ENCODE measurements around the gene RTN4RL2. TPM values are rescaled to one million over a fixed set of nuclear protein-coding genes. Genes with fewer than 3 reads are reported as not detected.

RTN4RL2 gene
- total RNA-seq, 4 donors from 2014 or later, result 0.64 to 4.8 (median 3.2) TPM

DNA sequence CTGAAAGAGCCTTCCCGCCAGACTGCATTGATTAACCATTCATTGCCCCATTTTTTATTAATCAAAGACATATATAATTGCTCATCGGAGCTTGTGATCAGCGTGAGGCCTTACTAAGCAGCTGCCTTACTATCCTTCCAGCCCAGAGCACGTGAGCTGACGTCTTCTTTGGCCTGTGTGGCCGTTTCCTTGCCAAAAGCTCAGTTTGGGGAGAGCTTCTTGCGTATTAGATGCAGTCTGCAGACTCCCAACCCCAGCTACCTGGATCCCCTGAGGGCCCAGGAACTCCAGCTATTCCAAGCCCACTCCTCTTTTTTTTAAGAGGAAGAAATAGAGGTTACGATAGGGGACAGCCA is 32.6 kb upstream of the RTN4RL2 start:
- no peaks in the 10 kb centered on the region for H3K27me3 ChIP-seq
- peak overlapping the region; percentile 52 for H3K4me3 ChIP-seq
- no peaks in the 10 kb centered on the region for H3K9me3 ChIP-seq
- peak; percentile 89 to 92 for DNase-seq (ENCODE audit: low spot score in 2 of 2)
- H3K36me3 ChIP-seq, result no peaks in the 10 kb centered on the region
- WGBS, result 23% methylated on average over 8 of the region's 8 CpGs
- H3K4me1 ChIP-seq, result peaks cover 65% of the 10 kb centered on the region
- H3K27ac ChIP-seq, result peak overlapping the region; percentile 94
- TF ChIP-seq POLR2A (IDR thresholded peaks at IDR 0.05) (peak in 1 of 2 donors; percentile 20), EP300 (IDR thresholded peaks at IDR 0.05) (no peak)

DNA sequence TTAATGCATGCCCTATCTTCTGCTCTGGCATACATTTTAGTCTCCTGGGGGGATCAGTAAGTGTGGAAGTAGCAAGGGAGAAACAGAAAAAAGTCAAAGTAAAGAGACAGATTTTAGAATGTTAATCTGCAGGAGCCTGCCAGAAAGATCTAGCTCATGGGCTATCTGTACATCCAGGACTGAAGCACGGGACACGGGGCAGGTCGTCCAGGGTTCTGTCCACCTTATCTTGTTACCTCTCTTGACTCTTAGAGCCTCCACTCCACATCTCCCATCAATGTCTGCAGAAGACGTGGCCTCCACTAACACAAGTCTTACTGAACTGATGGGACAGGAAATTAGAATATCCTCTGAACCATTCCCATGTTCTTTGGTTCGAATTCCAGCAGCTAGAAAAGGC is 31.7 kb upstream of the RTN4RL2 start:
- 89% methylated on average over 5 of the region's 5 CpGs for WGBS
- Histone ChIP-seq H3K27ac (peak overlapping the region; percentile 94), H3K36me3 (no peaks in the 10 kb centered on the region), H3K27me3 (no peaks in the 10 kb centered on the region), H3K4me1 (peaks cover 60% of the 10 kb centered on the region), H3K9me3 (no peaks in the 10 kb centered on the region), H3K4me3 (no peak overlapping the region)
- no peak for DNase-seq (ENCODE audit: low spot score in 2 of 2)
- TF ChIP-seq POLR2A (IDR thresholded peaks at IDR 0.05) (no peak), EP300 (IDR thresholded peaks at IDR 0.05) (no peak), POLR2AphosphoS5 (IDR thresholded peaks at IDR 0.05) (no peak)
- TF ChIP-seq, protein P1, sequence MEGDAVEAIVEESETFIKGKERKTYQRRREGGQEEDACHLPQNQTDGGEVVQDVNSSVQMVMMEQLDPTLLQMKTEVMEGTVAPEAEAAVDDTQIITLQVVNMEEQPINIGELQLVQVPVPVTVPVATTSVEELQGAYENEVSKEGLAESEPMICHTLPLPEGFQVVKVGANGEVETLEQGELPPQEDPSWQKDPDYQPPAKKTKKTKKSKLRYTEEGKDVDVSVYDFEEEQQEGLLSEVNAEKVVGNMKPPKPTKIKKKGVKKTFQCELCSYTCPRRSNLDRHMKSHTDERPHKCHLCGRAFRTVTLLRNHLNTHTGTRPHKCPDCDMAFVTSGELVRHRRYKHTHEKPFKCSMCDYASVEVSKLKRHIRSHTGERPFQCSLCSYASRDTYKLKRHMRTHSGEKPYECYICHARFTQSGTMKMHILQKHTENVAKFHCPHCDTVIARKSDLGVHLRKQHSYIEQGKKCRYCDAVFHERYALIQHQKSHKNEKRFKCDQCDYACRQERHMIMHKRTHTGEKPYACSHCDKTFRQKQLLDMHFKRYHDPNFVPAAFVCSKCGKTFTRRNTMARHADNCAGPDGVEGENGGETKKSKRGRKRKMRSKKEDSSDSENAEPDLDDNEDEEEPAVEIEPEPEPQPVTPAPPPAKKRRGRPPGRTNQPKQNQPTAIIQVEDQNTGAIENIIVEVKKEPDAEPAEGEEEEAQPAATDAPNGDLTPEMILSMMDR (IDR thresholded peaks at IDR 0.05), result no peak

DNA sequence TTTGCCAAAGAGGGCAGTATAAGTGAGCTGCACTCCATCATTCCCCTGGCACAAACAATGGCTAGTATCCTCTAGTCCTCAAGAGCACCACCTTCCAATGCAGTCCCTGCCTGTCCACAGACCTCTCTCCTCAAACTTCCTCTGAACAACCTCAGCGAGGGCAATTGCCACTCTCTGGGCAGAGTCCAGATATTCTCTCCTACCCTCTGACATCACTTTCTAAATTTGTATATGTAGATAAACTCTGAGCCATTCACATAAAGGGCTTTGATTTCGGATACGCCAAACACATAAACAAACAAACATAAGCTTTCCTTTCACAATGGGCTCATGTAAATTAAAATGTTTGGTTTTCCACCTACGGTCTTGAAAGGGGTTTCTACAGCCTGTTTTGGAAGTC is 30.4 kb upstream of the RTN4RL2 start:
- no peak for DNase-seq (ENCODE audit: low spot score in 2 of 2)
- no peak overlapping the region for H3K4me3 ChIP-seq
- 79% methylated on average over 4 of the region's 4 CpGs for WGBS
- H3K4me1 ChIP-seq, result peaks cover 57% of the 10 kb centered on the region
- no peaks in the 10 kb centered on the region for H3K27me3 ChIP-seq
- H3K36me3 ChIP-seq, result no peaks in the 10 kb centered on the region
- no peaks in the 10 kb centered on the region for H3K9me3 ChIP-seq
- no peak overlapping the region for H3K27ac ChIP-seq
- no peak for TF ChIP-seq POLR2A (IDR thresholded peaks at IDR 0.05)
- TF ChIP-seq EP300 (IDR thresholded peaks at IDR 0.05), result no peak
- no peak for TF ChIP-seq POLR2AphosphoS5 (IDR thresholded peaks at IDR 0.05)
- TF ChIP-seq, protein P1 (IDR thresholded peaks at IDR 0.05), result no peak

DNA sequence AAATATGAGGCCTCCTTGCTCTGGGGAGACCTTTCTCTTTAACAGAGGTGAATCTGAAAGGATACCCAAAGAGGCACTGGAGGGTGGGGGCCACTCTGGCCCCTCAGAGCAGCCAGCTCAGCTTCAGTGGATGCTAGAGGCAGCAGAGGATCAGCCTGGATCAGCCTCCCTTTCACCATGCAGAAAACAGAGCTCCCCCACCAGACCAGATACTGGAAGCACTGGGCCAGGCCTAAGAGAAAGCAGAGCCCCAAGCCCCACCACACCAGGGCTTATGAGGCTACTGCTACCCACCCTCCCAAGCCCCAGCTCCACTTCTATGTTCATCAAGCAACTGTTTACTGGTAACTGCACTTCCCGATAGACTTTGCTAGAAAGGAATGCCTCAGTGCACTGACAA is 29.4 kb upstream of the RTN4RL2 start:
- Histone ChIP-seq H3K27me3 (no peaks in the 10 kb centered on the region), H3K9me3 (no peaks in the 10 kb centered on the region), H3K27ac (no peak overlapping the region), H3K4me1 (peaks cover 52% of the 10 kb centered on the region), H3K4me3 (no peak overlapping the region), H3K36me3 (no peaks in the 10 kb centered on the region)
- 100% methylated on average over 1 of the region's 1 CpG for WGBS
- no peak for DNase-seq (ENCODE audit: low spot score in 2 of 2)
- no peak for TF ChIP-seq POLR2A (IDR thresholded peaks at IDR 0.05)
- TF ChIP-seq, protein P1 (IDR thresholded peaks at IDR 0.05), result no peak
- no peak for TF ChIP-seq POLR2AphosphoS5 (IDR thresholded peaks at IDR 0.05)
- TF ChIP-seq EP300 (IDR thresholded peaks at IDR 0.05), result no peak

DNA sequence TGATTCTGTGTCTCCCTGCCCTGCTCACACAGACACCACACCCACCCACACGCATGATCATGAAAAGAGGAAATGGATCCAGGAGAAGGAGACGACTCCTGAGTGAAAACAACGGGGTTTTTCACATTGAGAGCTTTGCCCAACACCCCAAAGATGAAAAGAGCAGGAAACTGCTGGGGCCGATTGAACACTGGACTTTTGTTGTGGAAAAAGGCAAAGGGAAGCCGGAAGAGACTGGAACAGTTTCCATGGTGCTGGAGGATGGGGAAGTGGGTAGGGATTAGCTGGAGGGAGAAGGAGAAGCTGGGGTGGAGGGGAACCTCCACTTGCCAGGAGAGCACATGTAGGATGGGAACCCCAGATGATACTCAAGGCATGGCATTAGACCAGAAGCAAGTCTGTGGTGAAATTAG is 28.2 kb upstream of the RTN4RL2 start:
- H3K4me3 ChIP-seq, result no peak overlapping the region
- 46% methylated on average over 5 of the region's 5 CpGs for WGBS
- H3K9me3 ChIP-seq, result no peaks in the 10 kb centered on the region
- no peaks in the 10 kb centered on the region for H3K27me3 ChIP-seq
- no peak overlapping the region for H3K27ac ChIP-seq
- DNase-seq (ENCODE audit: low spot score in 2 of 2), result no peak
- TF ChIP-seq EP300 (IDR thresholded peaks at IDR 0.05) (no peak), POLR2AphosphoS5 (IDR thresholded peaks at IDR 0.05) (no peak), POLR2A (IDR thresholded peaks at IDR 0.05) (no peak)
- TF ChIP-seq, protein P1 (IDR thresholded peaks at IDR 0.05), result no peak
- peaks cover 40% of the 10 kb centered on the region for H3K4me1 ChIP-seq
- no peaks in the 10 kb centered on the region for H3K36me3 ChIP-seq

DNA sequence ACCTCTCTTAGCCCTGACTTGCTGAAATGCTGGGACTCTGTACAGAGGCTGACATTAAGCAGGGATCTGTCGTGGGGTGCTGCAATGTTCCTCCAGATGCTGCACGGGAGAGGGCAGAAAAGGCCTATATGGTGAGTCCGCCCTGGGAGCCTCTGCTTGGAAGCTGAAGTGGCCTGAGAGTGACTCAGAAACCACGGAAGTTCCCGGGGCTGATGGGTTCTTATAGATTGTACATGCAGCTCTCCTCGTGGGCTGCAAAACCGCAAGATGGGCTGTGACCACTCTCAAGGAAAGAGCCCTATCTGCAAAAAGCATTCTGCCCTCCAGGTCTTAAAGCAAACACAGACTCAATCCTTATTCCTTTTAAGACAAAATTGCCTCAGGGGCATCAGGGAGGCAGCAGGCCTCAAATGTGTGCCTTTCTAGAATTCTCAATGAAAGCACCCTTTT is 27.6 kb upstream of the RTN4RL2 start:
- Histone ChIP-seq H3K27me3 (no peaks in the 10 kb centered on the region), H3K9me3 (no peaks in the 10 kb centered on the region), H3K4me3 (no peak overlapping the region), H3K4me1 (peaks cover 34% of the 10 kb centered on the region), H3K27ac (no peak overlapping the region), H3K36me3 (no peaks in the 10 kb centered on the region)
- 52% methylated on average over 7 of the region's 7 CpGs for WGBS
- TF ChIP-seq POLR2AphosphoS5 (IDR thresholded peaks at IDR 0.05), result no peak
- TF ChIP-seq, protein P1 (IDR thresholded peaks at IDR 0.05), result no peak
- TF ChIP-seq EP300 (IDR thresholded peaks at IDR 0.05), result no peak
- no peak for TF ChIP-seq POLR2A (IDR thresholded peaks at IDR 0.05)
- DNase-seq (ENCODE audit: low spot score in 2 of 2), result no peak
